ENCODE measurements around the gene GDPD3. TPM values are rescaled to one million over a fixed set of nuclear protein-coding genes. Genes with fewer than 3 reads are reported as not detected.

GDPD3 gene
- total and polyA plus RNA-seq, 5 donors from 2014 or later: 0.13 to 26.7 (median 0.28) TPM; not detected in 2

- H3K4me3 Mint-ChIP-seq: no peak overlapping the region
- Histone ChIP-seq H3K27ac (ENCODE audit: insufficient read depth, low read length, poor library complexity, severe bottlenecking) (no peak overlapping the region), H3K9me3 (ENCODE audit: control insufficient read depth in 2 of 2, low read length in 2 of 2) (no peaks in the 10 kb centered on the region), H3K4me3 (ENCODE audit: low read depth, low read length) (no peak overlapping the region), H3K36me3 (ENCODE audit: control insufficient read depth, insufficient read depth, low read length) (peaks cover 41% of the 10 kb centered on the region), H3K4me1 (ENCODE audit: control insufficient read depth, insufficient read depth, low read length, poor library complexity, severe bottlenecking) (peaks cover 8% of the 10 kb centered on the region), H3K27me3 (ENCODE audit: control insufficient read depth, insufficient read depth, low read length) (no peaks in the 10 kb centered on the region)
- no peak overlapping the region for H3K27ac Mint-ChIP-seq
- ATAC-seq (ENCODE audit: low read depth in 2 of 2) (no peak), DNase-seq (no peak)
- peaks cover 0 to 34% (median 2%) of the 10 kb centered on the region in 4 donors for H3K4me1 Mint-ChIP-seq
- H3K9me3 Mint-ChIP-seq: peaks cover 0 to 2% (median 0%) of the 10 kb centered on the region in 7 donors
- peaks cover 23% of the 10 kb centered on the region for H3K36me3 Mint-ChIP-seq
- no peaks in the 10 kb centered on the region for H3K27me3 Mint-ChIP-seq
Measured at GRCh38 chr16:30085820-30086219, 27.5 kb downstream of the GDPD3 start.

GRCh38 chr16:30085247-30085646 is 28.1 kb downstream of the GDPD3 start:
- ATAC-seq (ENCODE audit: low read depth in 2 of 2): no peak
- H3K9me3 ChIP-seq (ENCODE audit: control insufficient read depth in 2 of 2, low read length in 2 of 2): no peaks in the 10 kb centered on the region
- no peak overlapping the region for H3K4me3 ChIP-seq (ENCODE audit: low read depth, low read length)
- peaks cover 0 to 29% (median 2%) of the 10 kb centered on the region in 4 donors for H3K4me1 Mint-ChIP-seq
- H3K9me3 Mint-ChIP-seq: peaks cover 0 to 2% (median 0%) of the 10 kb centered on the region in 7 donors
- H3K27ac Mint-ChIP-seq: no peak overlapping the region
- no peaks in the 10 kb centered on the region for H3K27me3 Mint-ChIP-seq
- peaks cover 23% of the 10 kb centered on the region for H3K36me3 Mint-ChIP-seq
- no peaks in the 10 kb centered on the region for H3K27me3 ChIP-seq (ENCODE audit: control insufficient read depth, insufficient read depth, low read length)
- no peak overlapping the region for H3K27ac ChIP-seq (ENCODE audit: insufficient read depth, low read length, poor library complexity, severe bottlenecking)
- H3K36me3 ChIP-seq (ENCODE audit: control insufficient read depth, insufficient read depth, low read length): peaks cover 44% of the 10 kb centered on the region
- no peak for DNase-seq
- H3K4me1 ChIP-seq (ENCODE audit: control insufficient read depth, insufficient read depth, low read length, poor library complexity, severe bottlenecking): peaks cover 3% of the 10 kb centered on the region
- no peak overlapping the region for H3K4me3 Mint-ChIP-seq

- no peak overlapping the region for H3K27ac ChIP-seq (ENCODE audit: insufficient read depth, low read length, poor library complexity, severe bottlenecking)
- H3K9me3 Mint-ChIP-seq: peaks cover 0 to 2% (median 0%) of the 10 kb centered on the region in 7 donors
- no peaks in the 10 kb centered on the region for H3K27me3 Mint-ChIP-seq
- no peaks in the 10 kb centered on the region for H3K9me3 ChIP-seq (ENCODE audit: control insufficient read depth in 2 of 2, low read length in 2 of 2)
- peaks cover 47% of the 10 kb centered on the region for H3K36me3 ChIP-seq (ENCODE audit: control insufficient read depth, insufficient read depth, low read length)
- H3K36me3 Mint-ChIP-seq: peaks cover 23% of the 10 kb centered on the region
- H3K4me1 ChIP-seq (ENCODE audit: control insufficient read depth, insufficient read depth, low read length, poor library complexity, severe bottlenecking): no peaks in the 10 kb centered on the region
- H3K4me3 ChIP-seq (ENCODE audit: low read depth, low read length): no peak overlapping the region
- H3K27me3 ChIP-seq (ENCODE audit: control insufficient read depth, insufficient read depth, low read length): no peaks in the 10 kb centered on the region
- no peak for ATAC-seq (ENCODE audit: low read depth in 2 of 2)
- no peak overlapping the region for H3K27ac Mint-ChIP-seq
- no peak overlapping the region for H3K4me3 Mint-ChIP-seq
- no peak for DNase-seq
- H3K4me1 Mint-ChIP-seq: peaks cover 0 to 27% (median 0%) of the 10 kb centered on the region in 4 donors
Measured at GRCh38 chr16:30084816-30085159, 28.5 kb downstream of the GDPD3 start.

GRCh38 chr16:30084096-30084815 is 29.1 kb downstream of the GDPD3 start:
- ATAC-seq (ENCODE audit: low read depth in 2 of 2) (no peak), DNase-seq (no peak)
- H3K27me3 ChIP-seq (ENCODE audit: control insufficient read depth, insufficient read depth, low read length): no peaks in the 10 kb centered on the region
- H3K9me3 Mint-ChIP-seq: peaks cover 0 to 2% (median 0%) of the 10 kb centered on the region in 7 donors
- peak overlapping the region in 1 of 3 donors; percentile 74 for H3K27ac Mint-ChIP-seq
- H3K4me1 ChIP-seq (ENCODE audit: control insufficient read depth, insufficient read depth, low read length, poor library complexity, severe bottlenecking): no peaks in the 10 kb centered on the region
- H3K4me1 Mint-ChIP-seq: peaks cover 0 to 27% (median 0%) of the 10 kb centered on the region in 4 donors
- peaks cover 23% of the 10 kb centered on the region for H3K36me3 Mint-ChIP-seq
- no peak overlapping the region for H3K4me3 ChIP-seq (ENCODE audit: low read depth, low read length)
- peak overlapping the region in 1 of 4 donors; percentile 25 for H3K4me3 Mint-ChIP-seq
- no peak overlapping the region for H3K27ac ChIP-seq (ENCODE audit: insufficient read depth, low read length, poor library complexity, severe bottlenecking)
- no peaks in the 10 kb centered on the region for H3K27me3 Mint-ChIP-seq
- H3K36me3 ChIP-seq (ENCODE audit: control insufficient read depth, insufficient read depth, low read length): peaks cover 53% of the 10 kb centered on the region
- no peaks in the 10 kb centered on the region for H3K9me3 ChIP-seq (ENCODE audit: control insufficient read depth in 2 of 2, low read length in 2 of 2)

- Mint-ChIP-seq H3K9me3 (peaks cover 0 to 2% (median 0%) of the 10 kb centered on the region in 7 donors), H3K36me3 (peaks cover 23% of the 10 kb centered on the region), H3K4me1 (peaks cover 0 to 26% (median 3%) of the 10 kb centered on the region in 4 donors), H3K4me3 (peak overlapping the region in 1 of 4 donors; percentile 36), H3K27ac (no peak overlapping the region), H3K27me3 (no peaks in the 10 kb centered on the region)
- H3K36me3 ChIP-seq (ENCODE audit: control insufficient read depth, insufficient read depth, low read length): peaks cover 53% of the 10 kb centered on the region
- H3K4me3 ChIP-seq (ENCODE audit: low read depth, low read length): no peak overlapping the region
- no peaks in the 10 kb centered on the region for H3K27me3 ChIP-seq (ENCODE audit: control insufficient read depth, insufficient read depth, low read length)
- ATAC-seq (ENCODE audit: low read depth in 2 of 2): no peak
- no peak overlapping the region for H3K27ac ChIP-seq (ENCODE audit: insufficient read depth, low read length, poor library complexity, severe bottlenecking)
- H3K4me1 ChIP-seq (ENCODE audit: control insufficient read depth, insufficient read depth, low read length, poor library complexity, severe bottlenecking): peaks cover under 1% of the 10 kb centered on the region
- H3K9me3 ChIP-seq (ENCODE audit: control insufficient read depth in 2 of 2, low read length in 2 of 2): no peaks in the 10 kb centered on the region
- no peak for DNase-seq
Measured at GRCh38 chr16:30083216-30084055, 29.9 kb downstream of the GDPD3 start.

- H3K9me3 ChIP-seq (ENCODE audit: control insufficient read depth in 2 of 2, low read length in 2 of 2): no peaks in the 10 kb centered on the region
- H3K36me3 ChIP-seq (ENCODE audit: control insufficient read depth, insufficient read depth, low read length): peaks cover 57% of the 10 kb centered on the region
- Mint-ChIP-seq H3K27me3 (no peaks in the 10 kb centered on the region), H3K9me3 (peaks cover 0 to 2% (median 0%) of the 10 kb centered on the region in 7 donors), H3K27ac (no peak overlapping the region), H3K36me3 (peaks cover 23% of the 10 kb centered on the region), H3K4me3 (peak overlapping the region in 1 of 4 donors; percentile 36), H3K4me1 (peaks cover 0 to 30% (median 10%) of the 10 kb centered on the region in 4 donors)
- no peaks in the 10 kb centered on the region for H3K27me3 ChIP-seq (ENCODE audit: control insufficient read depth, insufficient read depth, low read length)
- H3K27ac ChIP-seq (ENCODE audit: insufficient read depth, low read length, poor library complexity, severe bottlenecking): no peak overlapping the region
- no peak overlapping the region for H3K4me3 ChIP-seq (ENCODE audit: low read depth, low read length)
- no peak for ATAC-seq (ENCODE audit: low read depth in 2 of 2)
- DNase-seq: no peak
- H3K4me1 ChIP-seq (ENCODE audit: control insufficient read depth, insufficient read depth, low read length, poor library complexity, severe bottlenecking): peaks cover 9% of the 10 kb centered on the region
Measured at GRCh38 chr16:30082545-30083090, 30.7 kb downstream of the GDPD3 start.

GRCh38 chr16:30079480-30079879 is 33.9 kb downstream of the GDPD3 start:
- H3K36me3 ChIP-seq (ENCODE audit: control insufficient read depth, insufficient read depth, low read length): peaks cover 54% of the 10 kb centered on the region
- H3K4me1 Mint-ChIP-seq: peaks cover 0 to 57% (median 29%) of the 10 kb centered on the region in 4 donors
- H3K4me1 ChIP-seq (ENCODE audit: control insufficient read depth, insufficient read depth, low read length, poor library complexity, severe bottlenecking): peaks cover 29% of the 10 kb centered on the region

More at GRCh38 chr16:30079480-30079879, 33.9 kb downstream of the GDPD3 start:
- peaks cover 19% of the 10 kb centered on the region for H3K36me3 Mint-ChIP-seq
- peak overlapping the region in 1 of 4 donors; percentile 35 for H3K4me3 Mint-ChIP-seq
- H3K27me3 ChIP-seq (ENCODE audit: control insufficient read depth, insufficient read depth, low read length): no peaks in the 10 kb centered on the region
- no peak overlapping the region for H3K27ac ChIP-seq (ENCODE audit: insufficient read depth, low read length, poor library complexity, severe bottlenecking)
- no peak overlapping the region for H3K4me3 ChIP-seq (ENCODE audit: low read depth, low read length)
- peak overlapping the region in 1 of 3 donors; percentile 11 for H3K27ac Mint-ChIP-seq
- DNase-seq (no peak), ATAC-seq (ENCODE audit: low read depth in 2 of 2) (no peak)
- H3K9me3 ChIP-seq (ENCODE audit: control insufficient read depth in 2 of 2, low read length in 2 of 2): no peaks in the 10 kb centered on the region
- peaks cover 0 to 2% (median 0%) of the 10 kb centered on the region in 7 donors for H3K9me3 Mint-ChIP-seq
- H3K27me3 Mint-ChIP-seq: no peaks in the 10 kb centered on the region

Measured in CD4-positive, CD25-positive, alpha-beta regulatory T cell (primary cell).